H9 (cell line): Measurements from ENCODE around the gene CYBA. TPM values are rescaled to one million over a fixed set of nuclear protein-coding genes. Genes with fewer than 3 reads are reported as not detected.
A peak's percentile ranks its signal among the peaks of the same experiment; 100 is the strongest.

ENCODE experiments used
- DNase-seq: peaks from one replicate; pipeline ENCODE4 v3.0.0-alpha.2; 2017
- H2AFZ ChIP-seq: one replicate; pipeline ENCODE4 v1.6.1; 2013; ENCODE audit warnings: mild to moderate bottlenecking, low read length, control low read depth, moderate library complexity
- H2AK5ac ChIP-seq: 2 replicates; pipeline ENCODE4 v1.6.1; 2013; ENCODE audit warnings: low read length, control low read depth, mixed read lengths; ENCODE audit not compliant: insufficient read length
- H2BK120ac ChIP-seq: one replicate; pipeline ENCODE4 v1.6.1; 2013; ENCODE audit warnings: low read depth, mild to moderate bottlenecking, low read length, control low read depth, inconsistent platforms; ENCODE audit not compliant: poor library complexity, severe bottlenecking
- H2BK12ac ChIP-seq: 2 replicates; pipeline ENCODE4 v1.6.1; 2013; ENCODE audit warnings: low read length, control low read depth, mixed read lengths, low read depth; ENCODE audit not compliant: insufficient read length
- H2BK15ac ChIP-seq: 2 replicates; pipeline ENCODE4 v1.6.1; 2013; ENCODE audit warnings: low read depth, low read length, control low read depth
- H2BK20ac ChIP-seq: one replicate; pipeline ENCODE4 v1.6.1; 2013; ENCODE audit warnings: low read depth, mild to moderate bottlenecking, low read length, control low read depth, inconsistent platforms; ENCODE audit not compliant: poor library complexity, severe bottlenecking
- H2BK5ac ChIP-seq: 2 replicates; pipeline ENCODE4 v1.6.1; 2013; ENCODE audit warnings: low read length, control low read depth, mixed read lengths; ENCODE audit not compliant: insufficient read length
- H3K14ac ChIP-seq: 2 replicates; pipeline ENCODE4 v1.6.1; 2013; ENCODE audit warnings: low read length, control low read depth; ENCODE audit not compliant: insufficient read depth
- H3K18ac ChIP-seq: 2 replicates; pipeline ENCODE4 v1.6.1; 2013; ENCODE audit warnings: low read depth, mild to moderate bottlenecking, mixed read lengths, low read length, control low read depth; ENCODE audit not compliant: insufficient read length
- H3K23ac ChIP-seq: 2 replicates; pipeline ENCODE4 v1.6.1; 2013; ENCODE audit warnings: low read length, control low read depth, mixed read lengths, low read depth; ENCODE audit not compliant: insufficient read length
- H3K23me2 ChIP-seq: 2 replicates; pipeline ENCODE4 v1.6.1; 2013; ENCODE audit warnings: low read depth, mild to moderate bottlenecking, mixed read lengths, low read length, control low read depth; ENCODE audit not compliant: insufficient read length, poor library complexity, severe bottlenecking
- H3K27ac ChIP-seq: 2 replicates; pipeline ENCODE4 v1.5.1; 2013; ENCODE audit warnings: low read length, control low read depth, mixed read lengths, low read depth; ENCODE audit not compliant: insufficient read length
- H3K27me3 ChIP-seq: 2 replicates; pipeline ENCODE4 v1.6.1; 2013; ENCODE audit warnings: low read length, control low read depth, inconsistent platforms; ENCODE audit not compliant: insufficient read depth
- H3K4ac ChIP-seq: 2 replicates; pipeline ENCODE4 v1.6.1; 2013; ENCODE audit warnings: low read depth, mild to moderate bottlenecking, control low read depth, inconsistent platforms, low read length, moderate library complexity
- H3K4me1 ChIP-seq: 2 replicates; pipeline ENCODE4 v1.6.1; 2013; ENCODE audit warnings: low read length, control low read depth, inconsistent platforms; ENCODE audit not compliant: insufficient read depth
- H3K4me2 ChIP-seq: 2 replicates; pipeline ENCODE4 v1.6.1; 2013; ENCODE audit warnings: low read length, control low read depth, mixed read lengths; ENCODE audit not compliant: insufficient read length, insufficient read depth
- H3K56ac ChIP-seq: 2 replicates; pipeline ENCODE4 v1.6.1; 2013; ENCODE audit warnings: low read depth, mild to moderate bottlenecking, mixed read lengths, low read length, control low read depth; ENCODE audit not compliant: insufficient read length
- H3K79me1 ChIP-seq: 2 replicates; pipeline ENCODE4 v1.6.1; 2013; ENCODE audit warnings: low read depth, mild to moderate bottlenecking, moderate library complexity, low read length, control low read depth, inconsistent platforms; ENCODE audit not compliant: insufficient read depth, poor library complexity, severe bottlenecking
- H3K79me2 ChIP-seq: 2 replicates; pipeline ENCODE4 v1.6.1; 2013; ENCODE audit warnings: low read length, control low read depth, inconsistent platforms; ENCODE audit not compliant: insufficient read depth
- H3K9ac ChIP-seq: 2 replicates; pipeline ENCODE4 v1.6.1; 2013; ENCODE audit warnings: low read length, control low read depth, mixed read lengths; ENCODE audit not compliant: insufficient read length; ENCODE audit errors: extremely low read depth
- H3K9me3 ChIP-seq: one replicate; pipeline ENCODE4 v1.6.1; 2013; ENCODE audit warnings: low read depth, low read length, inconsistent platforms; ENCODE audit not compliant: control insufficient read depth
- H3T11ph ChIP-seq: one replicate; pipeline ENCODE4 v1.6.1; 2013; ENCODE audit warnings: mild to moderate bottlenecking, low read length, control low read depth, inconsistent platforms
- H4K20me1 ChIP-seq: one replicate; pipeline ENCODE4 v1.6.1; 2013; ENCODE audit not compliant: control insufficient read depth, insufficient read length, insufficient read depth
- H4K5ac ChIP-seq: 2 replicates; pipeline ENCODE4 v1.6.1; 2013; ENCODE audit warnings: low read depth, mild to moderate bottlenecking, mixed read lengths, low read length, control low read depth; ENCODE audit not compliant: insufficient read length
- H4K8ac ChIP-seq: replicated peaks from 2 replicates; pipeline ENCODE4 v1.6.1; 2013; ENCODE audit warnings: low read length, control low read depth, mixed read lengths, low read depth; ENCODE audit not compliant: insufficient read length
- H4K91ac ChIP-seq: 2 replicates; pipeline ENCODE4 v1.6.1; 2013; ENCODE audit warnings: low read depth, mild to moderate bottlenecking, moderate library complexity, mixed read lengths, low read length, control low read depth; ENCODE audit not compliant: insufficient read length
- H3K27ac Mint-ChIP-seq, 3 experiments: 2 replicates in 2 of 3; 3 replicates in 1 of 3; pipeline ENCODE4 v1.8.0; 2020 to 2021; ENCODE audit warnings: mixed read lengths in 3 of 3, mild to moderate bottlenecking in 1 of 3, moderate library complexity in 1 of 3
- H3K27me3 Mint-ChIP-seq: 2 replicates; pipeline ENCODE4 v1.8.0; 2021; ENCODE audit warnings: low read depth, mild to moderate bottlenecking, moderate library complexity, mixed read lengths
- H3K36me3 Mint-ChIP-seq, 3 experiments: 2 replicates in 2 of 3; 3 replicates in 1 of 3; pipeline ENCODE4 v1.8.0; 2020 to 2021; ENCODE audit warnings: low read depth in 3 of 3, mixed read lengths in 3 of 3; ENCODE audit not compliant: insufficient read depth in 1 of 3
- H3K4me1 Mint-ChIP-seq, 2 experiments: 2 replicates each; pipeline ENCODE4 v1.8.0; 2020; ENCODE audit warnings: mixed read lengths in 2 of 2
- H3K4me3 Mint-ChIP-seq, 2 experiments: 2 replicates in 1 of 2; 3 replicates in 1 of 2; pipeline ENCODE4 v1.8.0; 2020 to 2021; ENCODE audit warnings: mild to moderate bottlenecking in 2 of 2, mixed read lengths in 2 of 2, moderate library complexity in 1 of 2
- H3K9me3 Mint-ChIP-seq, 2 experiments: 2 replicates in 1 of 2; 3 replicates in 1 of 2; pipeline ENCODE4 v1.8.0; 2020; ENCODE audit warnings: mild to moderate bottlenecking in 2 of 2, mixed read lengths in 2 of 2, moderate library complexity in 1 of 2
- WGBS: extraction: QIAGEN DNeasy Blood & Tissue Kit; methylation state at CpG from one replicate; pipeline ENCODE4 v1.1.7; 2013; ENCODE audit warnings: missing lambda C conversion rate, low lambda C conversion rate, mixed read lengths; ENCODE audit not compliant: insufficient read length; ENCODE audit errors: extremely low coverage; 5-methylcytosine and 5-hydroxymethylcytosine counted together
- total RNA-seq: library from RNA; stranded (reverse); gene quantifications from 2 replicates; pipeline ENCODE4 v1.2.1, GENCODE V29; 2021
- TF ChIP-seq, protein P1 (sequence below): fragments of 200-600 bp; sonication (generic); conservative IDR thresholded peaks from 3 replicates; pipeline ENCODE4 v1.8.0; 2021; ENCODE audit warnings: antibody characterized with exemption, mild to moderate bottlenecking

CYBA gene
- total RNA-seq, 1 experiment from 2014 or later: 153 TPM

- Histone ChIP-seq H3K4ac (no peak overlapping the region), H2BK120ac (no peak overlapping the region), H2BK12ac (no peak overlapping the region), H2AK5ac (no peak overlapping the region), H3K27me3 (no peaks in the 10 kb centered on the region), H4K5ac (no peak overlapping the region), H3T11ph (no peak overlapping the region), H3K4me2 (no peak overlapping the region), H3K79me2 (no peaks in the 10 kb centered on the region), H3K23me2 (peaks cover 15% of the 10 kb centered on the region), H2AFZ (no peak overlapping the region), H4K20me1 (no peaks in the 10 kb centered on the region), H2BK15ac (no peak overlapping the region), H3K56ac (no peak overlapping the region), H3K27ac (no peak overlapping the region), H4K91ac (no peak overlapping the region), H3K18ac (no peak overlapping the region), H3K14ac (no peak overlapping the region), H3K9me3 (no peaks in the 10 kb centered on the region), H2BK5ac (no peak overlapping the region), H3K9ac (no peak overlapping the region), H3K79me1 (no peaks in the 10 kb centered on the region), H2BK20ac (no peak overlapping the region), H3K4me1 (peaks cover 4% of the 10 kb centered on the region; the same call in 1 of the 2 replicates), H3K23ac (no peak overlapping the region), H4K8ac (no peak overlapping the region)
- no CpG with 5 or more reads among the region's 17 CpGs for WGBS
- Mint-ChIP-seq H3K36me3 (peaks cover 3 to 13% (median 13%) of the 10 kb centered on the region in 3 experiments; a peak in 6 of 7 replicates), H3K4me1 (peaks cover 22 to 39% of the 10 kb centered on the region in 2 experiments), H3K4me3 (peak overlapping the region in 1 of 2 experiments; percentile 67; a peak in 1 of 5 replicates), H3K27me3 (peaks cover 25% of the 10 kb centered on the region), H3K27ac (peak overlapping the region in 1 of 3 experiments; percentile 63; a peak in 1 of 7 replicates), H3K9me3 (no peaks in the 10 kb centered on the region; a peak in 1 of 5 replicates)
- DNase-seq: no peak
- TF ChIP-seq, protein P1, sequence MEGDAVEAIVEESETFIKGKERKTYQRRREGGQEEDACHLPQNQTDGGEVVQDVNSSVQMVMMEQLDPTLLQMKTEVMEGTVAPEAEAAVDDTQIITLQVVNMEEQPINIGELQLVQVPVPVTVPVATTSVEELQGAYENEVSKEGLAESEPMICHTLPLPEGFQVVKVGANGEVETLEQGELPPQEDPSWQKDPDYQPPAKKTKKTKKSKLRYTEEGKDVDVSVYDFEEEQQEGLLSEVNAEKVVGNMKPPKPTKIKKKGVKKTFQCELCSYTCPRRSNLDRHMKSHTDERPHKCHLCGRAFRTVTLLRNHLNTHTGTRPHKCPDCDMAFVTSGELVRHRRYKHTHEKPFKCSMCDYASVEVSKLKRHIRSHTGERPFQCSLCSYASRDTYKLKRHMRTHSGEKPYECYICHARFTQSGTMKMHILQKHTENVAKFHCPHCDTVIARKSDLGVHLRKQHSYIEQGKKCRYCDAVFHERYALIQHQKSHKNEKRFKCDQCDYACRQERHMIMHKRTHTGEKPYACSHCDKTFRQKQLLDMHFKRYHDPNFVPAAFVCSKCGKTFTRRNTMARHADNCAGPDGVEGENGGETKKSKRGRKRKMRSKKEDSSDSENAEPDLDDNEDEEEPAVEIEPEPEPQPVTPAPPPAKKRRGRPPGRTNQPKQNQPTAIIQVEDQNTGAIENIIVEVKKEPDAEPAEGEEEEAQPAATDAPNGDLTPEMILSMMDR: peak; percentile 26; the same call in 2 of the 3 replicates
These were observed 15.1 kb downstream of the CYBA start for GRCh38 chr16:88635671-88636319.
